Activated T-helper 1 cell treated with Interleukin-2 at 50 U/mL for 16 hours (primary cell): ENCODE measurements around the gene ZFYVE28.

Experiments
- DNase-seq: peaks from one replicate; pipeline ENCODE4 v3.0.0-alpha.2; 2020; ENCODE audit warnings: low read depth

Gene ZFYVE28

GRCh38 chr4:2331519-2332200 is 86.8 kb downstream of the ZFYVE28 start:
- DNase-seq, result no peak

- DNase-seq, result no peak
Measured at GRCh38 chr4:2331043-2331420, 87.4 kb downstream of the ZFYVE28 start.

- no peak for DNase-seq
Measured at GRCh38 chr4:2330091-2331042, 88.1 kb downstream of the ZFYVE28 start.

- no peak for DNase-seq
Measured at GRCh38 chr4:2327579-2327978, 90.9 kb downstream of the ZFYVE28 start.

GRCh38 chr4:2324891-2325290 is 93.6 kb downstream of the ZFYVE28 start:
- DNase-seq, result no peak

- DNase-seq, result no peak
Measured at GRCh38 chr4:2322841-2323240, 95.6 kb downstream of the ZFYVE28 start.

GRCh38 chr4:2322227-2322626 is 96.2 kb downstream of the ZFYVE28 start:
- no peak for DNase-seq

- no peak for DNase-seq
Measured at GRCh38 chr4:2321279-2322196, 96.9 kb downstream of the ZFYVE28 start.

- DNase-seq, result no peak
Measured at GRCh38 chr4:2320746-2321145, 97.7 kb downstream of the ZFYVE28 start.

GRCh38 chr4:2320152-2320551 is 98.3 kb downstream of the ZFYVE28 start:
- DNase-seq, result no peak

- no peak for DNase-seq
Measured at GRCh38 chr4:2318885-2319284, 99.6 kb downstream of the ZFYVE28 start.

- DNase-seq, result no peak
Measured at GRCh38 chr4:2318476-2318875, 100.0 kb downstream of the ZFYVE28 start.

GRCh38 chr4:2313366-2313765 is 105.1 kb downstream of the ZFYVE28 start:
- DNase-seq, result no peak

GRCh38 chr4:2306773-2307410 is 111.6 kb downstream of the ZFYVE28 start:
- DNase-seq, result no peak

- no peak for DNase-seq
Measured at GRCh38 chr4:2305766-2306501, 112.5 kb downstream of the ZFYVE28 start.

- no peak for DNase-seq
Measured at GRCh38 chr4:2304877-2305561, 113.4 kb downstream of the ZFYVE28 start.

GRCh38 chr4:2304321-2304876 is 114.0 kb downstream of the ZFYVE28 start:
- DNase-seq, result no peak

- DNase-seq, result no peak
Measured at GRCh38 chr4:2303686-2304320, 114.6 kb downstream of the ZFYVE28 start.

- no peak for DNase-seq
Measured at GRCh38 chr4:2303121-2303685, 115.2 kb downstream of the ZFYVE28 start.
